ENCODE results near the gene RBM47.

DNA sequence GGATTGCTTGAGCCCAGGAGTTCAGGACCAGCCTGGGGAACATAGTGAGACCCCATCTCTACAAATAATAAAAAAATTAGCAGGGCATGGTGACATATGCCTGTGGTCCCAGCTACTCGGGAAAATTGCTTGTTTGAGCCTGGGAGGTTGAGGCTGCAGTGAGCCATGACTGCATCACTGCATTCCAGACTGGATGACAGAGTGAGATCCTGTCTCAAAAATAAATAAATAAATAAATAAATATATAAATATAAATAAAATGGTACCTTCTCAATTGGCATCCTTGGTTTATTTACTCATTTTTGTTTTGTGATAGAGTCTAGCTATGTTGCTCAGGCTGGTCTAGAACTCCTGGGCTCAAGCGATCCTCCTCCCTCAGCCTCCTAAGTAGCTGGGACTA, 150.3 kb downstream of the RBM47 start:
- TF ChIP-seq, protein P1, sequence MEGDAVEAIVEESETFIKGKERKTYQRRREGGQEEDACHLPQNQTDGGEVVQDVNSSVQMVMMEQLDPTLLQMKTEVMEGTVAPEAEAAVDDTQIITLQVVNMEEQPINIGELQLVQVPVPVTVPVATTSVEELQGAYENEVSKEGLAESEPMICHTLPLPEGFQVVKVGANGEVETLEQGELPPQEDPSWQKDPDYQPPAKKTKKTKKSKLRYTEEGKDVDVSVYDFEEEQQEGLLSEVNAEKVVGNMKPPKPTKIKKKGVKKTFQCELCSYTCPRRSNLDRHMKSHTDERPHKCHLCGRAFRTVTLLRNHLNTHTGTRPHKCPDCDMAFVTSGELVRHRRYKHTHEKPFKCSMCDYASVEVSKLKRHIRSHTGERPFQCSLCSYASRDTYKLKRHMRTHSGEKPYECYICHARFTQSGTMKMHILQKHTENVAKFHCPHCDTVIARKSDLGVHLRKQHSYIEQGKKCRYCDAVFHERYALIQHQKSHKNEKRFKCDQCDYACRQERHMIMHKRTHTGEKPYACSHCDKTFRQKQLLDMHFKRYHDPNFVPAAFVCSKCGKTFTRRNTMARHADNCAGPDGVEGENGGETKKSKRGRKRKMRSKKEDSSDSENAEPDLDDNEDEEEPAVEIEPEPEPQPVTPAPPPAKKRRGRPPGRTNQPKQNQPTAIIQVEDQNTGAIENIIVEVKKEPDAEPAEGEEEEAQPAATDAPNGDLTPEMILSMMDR (conservative IDR thresholded peaks at IDR 0.05; ENCODE audit: low read depth, low read length) = no peak
- no peak for TF ChIP-seq EZH2 (IDR thresholded peaks at IDR 0.05; ENCODE audit: borderline replicate concordance, low read depth, low read length, poor library complexity, severe bottlenecking)
